SK-N-SH treated with all-trans-retinoic acid at 6 μM for 48 hours (cell line): ENCODE results near the gene GGNBP2.

Experiments
- ARNTL ChIP-seq: fragments of 450-650 bp; formaldehyde crosslinking; IDR thresholded peaks from 2 replicates; pipeline ENCODE4 v1.5.0; 2020; ENCODE audit warnings: low read depth, mild to moderate bottlenecking, moderate library complexity, borderline replicate concordance
- BACH2 ChIP-seq: fragments of 250-450 bp; sonication (Bioruptor Pico); IDR thresholded peaks from 2 replicates; pipeline ENCODE4 v1.9.0; 2021; ENCODE audit warnings: mild to moderate bottlenecking, borderline replicate concordance
- CSDC2 ChIP-seq: fragments of 250-450 bp; sonication (Bioruptor Pico); IDR thresholded peaks from 2 replicates; pipeline ENCODE4 v1.5.0; 2020; ENCODE audit warnings: mild to moderate bottlenecking, moderate library complexity
- ESRRG ChIP-seq: fragments of 250-450 bp; sonication (Bioruptor Pico); IDR thresholded peaks from 2 replicates; pipeline ENCODE4 v1.6.1; 2021; ENCODE audit warnings: mild to moderate bottlenecking
- OSR1 ChIP-seq: fragments of 250-450 bp; sonication (Bioruptor Pico); IDR thresholded peaks from 2 replicates; pipeline ENCODE4 v1.8.0; 2022; ENCODE audit warnings: moderate library complexity, mild to moderate bottlenecking, inconsistent platforms
- PATZ1 ChIP-seq: fragments of 250-450 bp; sonication (Bioruptor Pico); IDR thresholded peaks from 2 replicates; pipeline ENCODE4 v1.8.0; 2020; ENCODE audit warnings: mild to moderate bottlenecking, moderate library complexity, borderline replicate concordance
- PPARA ChIP-seq: fragments of 250-450 bp; sonication (Bioruptor Pico); IDR thresholded peaks from 2 replicates; pipeline ENCODE4 v1.5.0; 2020; ENCODE audit warnings: mild to moderate bottlenecking, borderline replicate concordance
- SNAI2 ChIP-seq: fragments of 250-450 bp; sonication (Bioruptor Pico); IDR thresholded peaks from 2 replicates; pipeline ENCODE4 v1.5.0; 2020; ENCODE audit warnings: mild to moderate bottlenecking, moderate library complexity
- TCF4 ChIP-seq: fragments of 250-450 bp; sonication (Bioruptor Pico); IDR thresholded peaks from 2 replicates; pipeline ENCODE4 v1.8.0; 2021; ENCODE audit warnings: mild to moderate bottlenecking, moderate library complexity, borderline replicate concordance
- ZFP3 ChIP-seq: fragments of 250-450 bp; sonication (Bioruptor Pico); IDR thresholded peaks from 2 replicates; pipeline ENCODE4 v1.5.0; 2020; ENCODE audit warnings: mild to moderate bottlenecking, moderate library complexity
- ZNF565 ChIP-seq: fragments of 450-650 bp; formaldehyde crosslinking; conservative IDR thresholded peaks from 2 replicates; pipeline ENCODE4 v1.5.0; 2020; ENCODE audit warnings: low read depth, mild to moderate bottlenecking, moderate library complexity
- ZNF8 ChIP-seq: fragments of 450-650 bp; formaldehyde crosslinking; IDR thresholded peaks from 2 replicates; pipeline ENCODE4 v1.5.0; 2020; ENCODE audit warnings: mild to moderate bottlenecking, moderate library complexity
- TF ChIP-seq, protein P1 (sequence below): fragments of 250-450 bp; sonication (Bioruptor Pico); IDR thresholded peaks from 2 replicates; pipeline ENCODE4 v1.5.1; 2020; ENCODE audit warnings: low read depth, mild to moderate bottlenecking, moderate library complexity
- TF ChIP-seq, protein P2 (sequence below): fragments of 250-450 bp; sonication (Bioruptor Pico); IDR thresholded peaks from 2 replicates; pipeline ENCODE4 v1.5.1; 2021; ENCODE audit warnings: mild to moderate bottlenecking, moderate library complexity

- TF ChIP-seq SNAI2 (CRISPR knock-in tag) (no peak), ESRRG (CRISPR knock-in tag) (no peak), ZFP3 (CRISPR knock-in tag) (no peak), ZNF8 (CRISPR knock-in tag) (no peak), TCF4 (CRISPR knock-in tag) (no peak), PATZ1 (CRISPR knock-in tag) (no peak), OSR1 (no peak), CSDC2 (CRISPR knock-in tag) (no peak), BACH2 (no peak), ARNTL (CRISPR knock-in tag) (no peak), ZNF565 (CRISPR knock-in tag) (no peak), PPARA (CRISPR knock-in tag) (no peak)
- TF ChIP-seq, protein P1, sequence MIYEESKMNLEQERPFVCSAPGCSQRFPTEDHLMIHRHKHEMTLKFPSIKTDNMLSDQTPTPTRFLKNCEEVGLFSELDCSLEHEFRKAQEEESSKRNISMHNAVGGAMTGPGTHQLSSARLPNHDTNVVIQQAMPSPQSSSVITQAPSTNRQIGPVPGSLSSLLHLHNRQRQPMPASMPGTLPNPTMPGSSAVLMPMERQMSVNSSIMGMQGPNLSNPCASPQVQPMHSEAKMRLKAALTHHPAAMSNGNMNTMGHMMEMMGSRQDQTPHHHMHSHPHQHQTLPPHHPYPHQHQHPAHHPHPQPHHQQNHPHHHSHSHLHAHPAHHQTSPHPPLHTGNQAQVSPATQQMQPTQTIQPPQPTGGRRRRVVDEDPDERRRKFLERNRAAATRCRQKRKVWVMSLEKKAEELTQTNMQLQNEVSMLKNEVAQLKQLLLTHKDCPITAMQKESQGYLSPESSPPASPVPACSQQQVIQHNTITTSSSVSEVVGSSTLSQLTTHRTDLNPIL (CRISPR knock-in tag), result no peak
- TF ChIP-seq, protein P2, sequence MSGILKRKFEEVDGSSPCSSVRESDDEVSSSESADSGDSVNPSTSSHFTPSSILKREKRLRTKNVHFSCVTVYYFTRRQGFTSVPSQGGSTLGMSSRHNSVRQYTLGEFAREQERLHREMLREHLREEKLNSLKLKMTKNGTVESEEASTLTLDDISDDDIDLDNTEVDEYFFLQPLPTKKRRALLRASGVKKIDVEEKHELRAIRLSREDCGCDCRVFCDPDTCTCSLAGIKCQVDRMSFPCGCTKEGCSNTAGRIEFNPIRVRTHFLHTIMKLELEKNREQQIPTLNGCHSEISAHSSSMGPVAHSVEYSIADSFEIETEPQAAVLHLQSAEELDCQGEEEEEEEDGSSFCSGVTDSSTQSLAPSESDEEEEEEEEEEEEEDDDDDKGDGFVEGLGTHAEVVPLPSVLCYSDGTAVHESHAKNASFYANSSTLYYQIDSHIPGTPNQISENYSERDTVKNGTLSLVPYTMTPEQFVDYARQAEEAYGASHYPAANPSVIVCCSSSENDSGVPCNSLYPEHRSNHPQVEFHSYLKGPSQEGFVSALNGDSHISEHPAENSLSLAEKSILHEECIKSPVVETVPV (CRISPR knock-in tag), result no peak
Measured at GRCh38 chr17:36578671-36579070, 34.0 kb downstream of the GGNBP2 start.
